Bronchial epithelial cell (primary cell): ENCODE data around the gene THOC5. TPM values are rescaled to one million over a fixed set of nuclear protein-coding genes. Genes with fewer than 3 reads are reported as not detected.

Experiments used
- DNase-seq: peaks from one replicate; pipeline ENCODE4 v3.0.0-alpha.2; 2010; ENCODE audit warnings: low read depth
- FAIRE-seq: peaks from 2 replicates; lab custom pipeline; 2011; peaks lifted over from hg19 to GRCh38; lab: Jason Lieb, UNC
- H3K27me3 ChIP-seq: 2 replicates; pipeline ENCODE4 v1.5.1; 2011; ENCODE audit warnings: low read length; ENCODE audit not compliant: control insufficient read depth, insufficient read depth
- H3K36me3 ChIP-seq: 2 replicates; pipeline ENCODE4 v1.5.1; 2011; ENCODE audit warnings: low read length; ENCODE audit not compliant: control insufficient read depth, insufficient read depth
- H3K4me3 ChIP-seq: 2 replicates; pipeline ENCODE4 v1.5.1; 2011; ENCODE audit warnings: mild to moderate bottlenecking, low read depth, low read length, control low read depth
- CTCF ChIP-seq: IDR thresholded peaks from 2 replicates; pipeline ENCODE4 v1.5.1; 2011; ENCODE audit warnings: mild to moderate bottlenecking, moderate library complexity, low read length, control low read depth, inconsistent platforms; ENCODE audit not compliant: insufficient read depth, severe bottlenecking
- total RNA-seq: library from RNA; depleted of rRNA; stranded (reverse); fragments of >200 nt; gene quantifications from 2 replicates; pipeline ENCODE4 v1.2.1, GENCODE V29; 2014

THOC5 gene
- total RNA-seq, 1 donor from 2014 or later = 43.2 TPM

GRCh38 chr22:29487426-29487986, 66.1 kb downstream of the THOC5 start:
- no peak for TF ChIP-seq CTCF
- Histone ChIP-seq H3K36me3 (no peaks in the 10 kb centered on the region), H3K27me3 (no peaks in the 10 kb centered on the region), H3K4me3 (no peak overlapping the region)
- FAIRE-seq (no peak), DNase-seq (no peak)

GRCh38 chr22:29485448-29485847, 68.1 kb downstream of the THOC5 start:
- DNase-seq (no peak), FAIRE-seq (no peak)
- Histone ChIP-seq H3K4me3 (no peak overlapping the region), H3K36me3 (no peaks in the 10 kb centered on the region), H3K27me3 (peaks cover 12% of the 10 kb centered on the region)
- no peak for TF ChIP-seq CTCF

GRCh38 chr22:29484642-29485041, 68.9 kb downstream of the THOC5 start:
- Histone ChIP-seq H3K27me3 (peaks cover 19% of the 10 kb centered on the region), H3K4me3 (no peak overlapping the region), H3K36me3 (no peaks in the 10 kb centered on the region)
- no peak for TF ChIP-seq CTCF
- no peak for FAIRE-seq
- no peak for DNase-seq

- no peak overlapping the region for H3K4me3 ChIP-seq
- no peak for TF ChIP-seq CTCF
- H3K36me3 ChIP-seq = no peaks in the 10 kb centered on the region
- no peak for FAIRE-seq
- DNase-seq = no peak
- peaks cover 29% of the 10 kb centered on the region for H3K27me3 ChIP-seq
Observed at GRCh38 chr22:29483254-29483653, 70.3 kb downstream of the THOC5 start.

GRCh38 chr22:29482726-29483125, 70.8 kb downstream of the THOC5 start:
- no peak for TF ChIP-seq CTCF
- Histone ChIP-seq H3K27me3 (peaks cover 33% of the 10 kb centered on the region), H3K4me3 (no peak overlapping the region), H3K36me3 (no peaks in the 10 kb centered on the region)
- no peak for FAIRE-seq
- DNase-seq = no peak

GRCh38 chr22:29482253-29482652, 71.3 kb downstream of the THOC5 start:
- H3K4me3 ChIP-seq = no peak overlapping the region
- DNase-seq = no peak
- H3K36me3 ChIP-seq = no peaks in the 10 kb centered on the region
- peaks cover 33% of the 10 kb centered on the region for H3K27me3 ChIP-seq
- TF ChIP-seq CTCF = no peak
- no peak for FAIRE-seq
